Spleen (tissue), 7 donors: ENCODE data around the gene COL19A1.

Experiments used
- POLR2A ChIP-seq, 3 donors: fragments of 450-650 bp; IDR thresholded peaks; one replicate each; pipeline ENCODE4 v1.5.1; 2017; ENCODE audit warnings: antibody characterized with exemption in 3 of 3, mild to moderate bottlenecking in 1 of 3
- POLR2AphosphoS5 ChIP-seq, 3 donors: sonication (generic); formaldehyde crosslinking; IDR thresholded peaks; one replicate each; pipeline ENCODE4 v1.5.1; 2017; ENCODE audit warnings: antibody characterized with exemption in 3 of 3
- TF ChIP-seq, protein P1 (sequence below), 11 experiments: fragments of 200-600 bp in 7 of 11; fragments of 450-650 bp in 4 of 11; sonication (generic) in 4 of 11; IDR thresholded peaks in 8 of 11; conservative IDR thresholded peaks in 3 of 11; 1 replicate in 7 of 11; 2 replicates in 4 of 11; pipeline versions ENCODE4 v1.4.0 to v1.8.0; 2016 to 2021; ENCODE audit warnings: antibody characterized with exemption in 11 of 11, inconsistent platforms in 4 of 11, mild to moderate bottlenecking in 1 of 11
- donor health status: DM: no; HTN: no; CAD: no; lungs with moderate emphysema.
- donor health status: DM: no; HTN: no; CAD: no.
- donor health status: DM: no; HTN: no; CAD: no.

DNA sequence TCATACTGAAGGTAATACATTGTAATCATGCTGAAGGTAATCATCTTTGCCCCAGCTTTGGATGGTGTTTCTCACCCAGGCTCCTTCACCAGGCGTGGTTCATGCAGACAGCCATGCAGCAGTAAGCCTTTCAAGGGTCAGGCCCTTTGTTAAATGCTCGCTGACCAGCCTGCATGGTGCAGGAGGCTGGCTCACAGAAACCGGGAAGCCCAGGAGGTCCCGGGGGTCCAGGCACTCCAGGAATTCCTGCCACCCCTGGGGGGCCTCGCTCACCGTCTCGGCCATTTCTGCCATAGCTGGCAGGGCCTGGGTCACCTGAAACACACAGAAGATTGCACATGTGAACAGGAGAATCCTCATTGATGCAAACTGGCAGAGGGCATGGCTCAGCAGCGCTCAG is 350.4 kb downstream of the COL19A1 start:
- TF ChIP-seq, protein P1, sequence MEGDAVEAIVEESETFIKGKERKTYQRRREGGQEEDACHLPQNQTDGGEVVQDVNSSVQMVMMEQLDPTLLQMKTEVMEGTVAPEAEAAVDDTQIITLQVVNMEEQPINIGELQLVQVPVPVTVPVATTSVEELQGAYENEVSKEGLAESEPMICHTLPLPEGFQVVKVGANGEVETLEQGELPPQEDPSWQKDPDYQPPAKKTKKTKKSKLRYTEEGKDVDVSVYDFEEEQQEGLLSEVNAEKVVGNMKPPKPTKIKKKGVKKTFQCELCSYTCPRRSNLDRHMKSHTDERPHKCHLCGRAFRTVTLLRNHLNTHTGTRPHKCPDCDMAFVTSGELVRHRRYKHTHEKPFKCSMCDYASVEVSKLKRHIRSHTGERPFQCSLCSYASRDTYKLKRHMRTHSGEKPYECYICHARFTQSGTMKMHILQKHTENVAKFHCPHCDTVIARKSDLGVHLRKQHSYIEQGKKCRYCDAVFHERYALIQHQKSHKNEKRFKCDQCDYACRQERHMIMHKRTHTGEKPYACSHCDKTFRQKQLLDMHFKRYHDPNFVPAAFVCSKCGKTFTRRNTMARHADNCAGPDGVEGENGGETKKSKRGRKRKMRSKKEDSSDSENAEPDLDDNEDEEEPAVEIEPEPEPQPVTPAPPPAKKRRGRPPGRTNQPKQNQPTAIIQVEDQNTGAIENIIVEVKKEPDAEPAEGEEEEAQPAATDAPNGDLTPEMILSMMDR (IDR thresholded peaks at IDR 0.05 in 8 of 11, conservative IDR thresholded peaks at IDR 0.05 in 3 of 11) = no peak
- TF ChIP-seq POLR2AphosphoS5 (IDR thresholded peaks at IDR 0.05) (no peak), POLR2A (IDR thresholded peaks at IDR 0.05) (no peak)
